ENCODE measurements around the gene PRRT3.

Gene PRRT3

GRCh38 chr3:9918261-9919038 lies 33.8 kb downstream of the PRRT3 start:
- H2AFZ ChIP-seq (ENCODE audit: low read length): no peak overlapping the region
- H3K4me3 ChIP-seq (ENCODE audit: low read depth, low read length, poor library complexity, severe bottlenecking): no peak overlapping the region
- H3K9me3 ChIP-seq (ENCODE audit: low read length): no peaks in the 10 kb centered on the region
- no peaks in the 10 kb centered on the region for H3K36me3 ChIP-seq (ENCODE audit: insufficient read depth, low read length)
- no peaks in the 10 kb centered on the region for H3F3A ChIP-seq (ENCODE audit: insufficient read depth, low read length)
- H4K20me1 ChIP-seq (ENCODE audit: insufficient read depth, low read length): no peaks in the 10 kb centered on the region
- H3K9ac ChIP-seq (ENCODE audit: low read length): no peak overlapping the region
- H3K4me1 ChIP-seq (ENCODE audit: insufficient read depth, low read length, severe bottlenecking): no peaks in the 10 kb centered on the region
- H3K79me2 ChIP-seq (ENCODE audit: insufficient read depth, low read length): no peaks in the 10 kb centered on the region
- no peaks in the 10 kb centered on the region for H3K27me3 ChIP-seq (ENCODE audit: insufficient read depth, low read length)
- H3K4me2 ChIP-seq (ENCODE audit: low read length): no peak overlapping the region
- no peaks in the 10 kb centered on the region for H3K9me2 ChIP-seq (ENCODE audit: low read depth, low read length)
- H3K27ac ChIP-seq (ENCODE audit: low read depth, low read length, poor library complexity, severe bottlenecking): no peak overlapping the region
- no peak for TF ChIP-seq EZH2 (IDR thresholded peaks at IDR 0.05; ENCODE audit: borderline replicate concordance, low read length)
- TF ChIP-seq CTCF (IDR thresholded peaks at IDR 0.05; ENCODE audit: low read length): no peak

- Histone ChIP-seq H3K79me2 (ENCODE audit: insufficient read depth, low read length) (no peaks in the 10 kb centered on the region), H3K9me3 (ENCODE audit: low read length) (no peaks in the 10 kb centered on the region), H3F3A (ENCODE audit: insufficient read depth, low read length) (no peaks in the 10 kb centered on the region), H3K9ac (ENCODE audit: low read length) (no peak overlapping the region), H4K20me1 (ENCODE audit: insufficient read depth, low read length) (no peaks in the 10 kb centered on the region), H3K27me3 (ENCODE audit: insufficient read depth, low read length) (no peaks in the 10 kb centered on the region), H3K4me3 (ENCODE audit: low read depth, low read length, poor library complexity, severe bottlenecking) (no peak overlapping the region), H3K36me3 (ENCODE audit: insufficient read depth, low read length) (no peaks in the 10 kb centered on the region), H3K9me2 (ENCODE audit: low read depth, low read length) (no peaks in the 10 kb centered on the region), H3K4me2 (ENCODE audit: low read length) (no peak overlapping the region), H2AFZ (ENCODE audit: low read length) (no peak overlapping the region), H3K27ac (ENCODE audit: low read depth, low read length, poor library complexity, severe bottlenecking) (no peak overlapping the region), H3K4me1 (ENCODE audit: insufficient read depth, low read length, severe bottlenecking) (no peaks in the 10 kb centered on the region)
- TF ChIP-seq CTCF (IDR thresholded peaks at IDR 0.05; ENCODE audit: low read length) (no peak), EZH2 (IDR thresholded peaks at IDR 0.05; ENCODE audit: borderline replicate concordance, low read length) (no peak)
These were observed 34.4 kb downstream of the PRRT3 start for GRCh38 chr3:9917820-9918219.

- Histone ChIP-seq H3K4me2 (ENCODE audit: low read length) (peak within 1 kb of the TSS; percentile 38; the same call in 1 of the 2 replicates), H2AFZ (ENCODE audit: low read length) (no peak within 1 kb of the TSS), H3K27me3 (ENCODE audit: insufficient read depth, low read length) (no peaks in the 10 kb centered on the region), H3K9me3 (ENCODE audit: low read length) (no peaks in the 10 kb centered on the region), H3K4me3 (ENCODE audit: low read depth, low read length, poor library complexity, severe bottlenecking) (peak within 1 kb of the TSS; percentile 25), H3F3A (ENCODE audit: insufficient read depth, low read length) (no peaks in the 10 kb centered on the region), H3K9ac (ENCODE audit: low read length) (no peak within 1 kb of the TSS), H3K4me1 (ENCODE audit: insufficient read depth, low read length, severe bottlenecking) (no peaks in the 10 kb centered on the region), H3K9me2 (ENCODE audit: low read depth, low read length) (no peaks in the 10 kb centered on the region), H4K20me1 (ENCODE audit: insufficient read depth, low read length) (no peaks in the 10 kb centered on the region), H3K27ac (ENCODE audit: low read depth, low read length, poor library complexity, severe bottlenecking) (no peak within 1 kb of the TSS), H3K79me2 (ENCODE audit: insufficient read depth, low read length) (no peaks in the 10 kb centered on the region), H3K36me3 (ENCODE audit: insufficient read depth, low read length) (no peaks in the 10 kb centered on the region)
- TF ChIP-seq CTCF (IDR thresholded peaks at IDR 0.05; ENCODE audit: low read length) (no peak), EZH2 (IDR thresholded peaks at IDR 0.05; ENCODE audit: borderline replicate concordance, low read length) (no peak)
These were observed 35.2 kb downstream of the PRRT3 start, which contains the start of gene IL17RC for GRCh38 chr3:9916734-9917680. IL17RC (plus strand) TSS chr3:9917098; CDS start chr3:9917316, 218 bp downstream.

Measured in OCI-LY1 (cell line).